GM19438 (cell line): ENCODE data around the gene COL17A1.

Source experiments
- ATAC-seq: cut with Tn5 transposase; IDR thresholded peaks from one replicate; pipeline ENCODE4 v1.9.1; 2021; ENCODE audit warnings: low read depth; ENCODE audit not compliant: unreplicated experiment

Gene COL17A1

GRCh38 chr10:104098358-104098925, 12.8 kb upstream of the COL17A1 start:
- no peak for ATAC-seq

GRCh38 chr10:104096692-104097091, 11.0 kb upstream of the COL17A1 start:
- ATAC-seq: no peak

- ATAC-seq: no peak
Observed at GRCh38 chr10:104092749-104093148, 7.1 kb upstream of the COL17A1 start.

GRCh38 chr10:104090611-104091010, 4.9 kb upstream of the COL17A1 start:
- ATAC-seq: no peak

- ATAC-seq: no peak
Observed at GRCh38 chr10:104089621-104090020, 3.9 kb upstream of the COL17A1 start.

- ATAC-seq: no peak
Observed at GRCh38 chr10:104088239-104088638, 2.6 kb upstream of the COL17A1 start.

- ATAC-seq: no peak
Observed at GRCh38 chr10:104084482-104085142, 1.1 kb downstream of the COL17A1 start.

GRCh38 chr10:104081998-104082397, 3.7 kb downstream of the COL17A1 start:
- ATAC-seq: no peak

GRCh38 chr10:104080762-104081161, 4.9 kb downstream of the COL17A1 start:
- ATAC-seq: no peak

GRCh38 chr10:104077663-104078151, 8.0 kb downstream of the COL17A1 start:
- ATAC-seq: no peak

GRCh38 chr10:104077247-104077646, 8.4 kb downstream of the COL17A1 start:
- ATAC-seq: no peak

- ATAC-seq: no peak
Observed at GRCh38 chr10:104076743-104077160, 8.9 kb downstream of the COL17A1 start.

- ATAC-seq: no peak
Observed at GRCh38 chr10:104074505-104074904, 11.2 kb downstream of the COL17A1 start.

- ATAC-seq: no peak
Observed at GRCh38 chr10:104072786-104073185, 12.9 kb downstream of the COL17A1 start.

GRCh38 chr10:104069613-104070012, 16.1 kb downstream of the COL17A1 start:
- no peak for ATAC-seq

- ATAC-seq: no peak
Observed at GRCh38 chr10:104067525-104067924, 18.2 kb downstream of the COL17A1 start.

GRCh38 chr10:104066945-104067344, 18.7 kb downstream of the COL17A1 start:
- no peak for ATAC-seq

- ATAC-seq: no peak
Observed at GRCh38 chr10:104065748-104066147, 19.9 kb downstream of the COL17A1 start.

- ATAC-seq: no peak
Observed at GRCh38 chr10:104061196-104061595, 24.5 kb downstream of the COL17A1 start.

GRCh38 chr10:104059364-104059763, 26.3 kb downstream of the COL17A1 start:
- ATAC-seq: no peak

- ATAC-seq: no peak
Observed at GRCh38 chr10:104057717-104058116, 28.0 kb downstream of the COL17A1 start.

GRCh38 chr10:104056619-104057273, 28.9 kb downstream of the COL17A1 start:
- ATAC-seq: no peak
